Measurements from ENCODE around the gene LUZP2.

The LUZP2 gene

DNA sequence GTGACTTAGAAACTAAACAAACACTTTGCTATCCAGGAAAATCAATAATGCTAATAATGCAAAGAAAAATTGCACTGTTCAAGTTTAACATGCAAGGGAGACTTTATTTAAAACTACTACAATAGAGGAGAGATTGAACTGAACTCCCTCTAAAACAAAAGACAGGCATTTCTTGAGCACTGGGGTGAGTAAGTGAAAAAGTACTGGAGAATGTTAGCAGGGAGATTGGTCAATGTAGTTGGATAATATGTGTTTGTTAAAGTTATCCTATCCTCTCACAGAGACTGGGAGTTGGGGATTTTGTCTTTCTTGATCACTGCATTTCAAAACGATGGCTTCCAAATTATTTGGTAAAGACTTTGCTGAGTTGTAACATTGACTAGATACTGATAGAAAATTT is 77.6 kb downstream of the LUZP2 start:
- no peak for DNase-seq (ENCODE audit: low spot score)
- POLR2A ChIA-PET (ENCODE audit: low non-redundant PET), result no interaction called here
- no peak overlapping the region for H3K27ac ChIP-seq
- TF ChIP-seq, protein P1, sequence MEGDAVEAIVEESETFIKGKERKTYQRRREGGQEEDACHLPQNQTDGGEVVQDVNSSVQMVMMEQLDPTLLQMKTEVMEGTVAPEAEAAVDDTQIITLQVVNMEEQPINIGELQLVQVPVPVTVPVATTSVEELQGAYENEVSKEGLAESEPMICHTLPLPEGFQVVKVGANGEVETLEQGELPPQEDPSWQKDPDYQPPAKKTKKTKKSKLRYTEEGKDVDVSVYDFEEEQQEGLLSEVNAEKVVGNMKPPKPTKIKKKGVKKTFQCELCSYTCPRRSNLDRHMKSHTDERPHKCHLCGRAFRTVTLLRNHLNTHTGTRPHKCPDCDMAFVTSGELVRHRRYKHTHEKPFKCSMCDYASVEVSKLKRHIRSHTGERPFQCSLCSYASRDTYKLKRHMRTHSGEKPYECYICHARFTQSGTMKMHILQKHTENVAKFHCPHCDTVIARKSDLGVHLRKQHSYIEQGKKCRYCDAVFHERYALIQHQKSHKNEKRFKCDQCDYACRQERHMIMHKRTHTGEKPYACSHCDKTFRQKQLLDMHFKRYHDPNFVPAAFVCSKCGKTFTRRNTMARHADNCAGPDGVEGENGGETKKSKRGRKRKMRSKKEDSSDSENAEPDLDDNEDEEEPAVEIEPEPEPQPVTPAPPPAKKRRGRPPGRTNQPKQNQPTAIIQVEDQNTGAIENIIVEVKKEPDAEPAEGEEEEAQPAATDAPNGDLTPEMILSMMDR (conservative IDR thresholded peaks at IDR 0.05; ENCODE audit: low read depth), result no peak
- CTCF ChIA-PET, result no interaction called here

DNA sequence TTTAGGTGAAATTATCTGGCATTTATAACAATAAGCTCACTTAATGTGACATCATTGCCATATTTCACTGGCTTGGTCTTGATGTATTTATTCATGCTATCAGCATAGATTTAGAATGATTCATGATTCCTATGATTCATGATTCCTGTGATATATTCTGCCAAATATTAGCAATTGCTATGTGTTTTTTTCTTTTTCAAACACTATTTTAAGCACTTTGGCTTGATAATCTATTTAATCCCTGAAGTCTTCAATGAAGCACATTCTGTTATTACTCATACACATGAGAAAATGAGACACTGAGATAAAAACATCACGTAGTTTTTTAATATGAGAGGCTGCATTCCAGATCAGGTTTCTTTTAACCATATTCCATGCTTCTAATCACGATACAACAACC is 78.5 kb downstream of the LUZP2 start:
- CTCF ChIA-PET, result no interaction called here
- DNase-seq (ENCODE audit: low spot score), result peak; percentile 49

DNA sequence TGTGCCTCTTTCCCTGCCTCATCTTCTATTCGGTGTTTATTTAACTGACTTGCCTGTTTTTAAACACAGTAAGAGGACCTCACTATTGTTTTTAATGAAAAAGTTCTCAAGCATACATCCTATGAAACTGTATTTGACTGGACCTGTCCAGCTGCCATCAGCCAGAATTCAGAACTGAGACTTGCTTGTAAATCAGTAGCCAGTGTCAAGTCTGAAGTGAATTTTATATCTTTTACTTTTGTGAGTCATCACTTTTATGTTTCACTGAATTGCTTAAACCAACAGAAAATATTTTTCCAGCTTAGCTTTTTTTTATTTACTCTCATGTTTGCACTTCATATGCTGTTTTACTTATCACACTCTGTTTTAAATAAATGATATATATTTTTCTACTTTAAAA is 88.3 kb downstream of the LUZP2 start:
- ChIA-PET POLR2A (ENCODE audit: low non-redundant PET) (no interaction called here), CTCF (no interaction called here)
- no peak for DNase-seq (ENCODE audit: low spot score)
- H3K27ac ChIP-seq, result no peak overlapping the region
- TF ChIP-seq, protein P1 (conservative IDR thresholded peaks at IDR 0.05; ENCODE audit: low read depth), result no peak

More for the DNA sequence above, 78.5 kb downstream of the LUZP2 start:
- H3K27ac ChIP-seq, result no peak overlapping the region
- TF ChIP-seq, protein P1 (conservative IDR thresholded peaks at IDR 0.05; ENCODE audit: low read depth), result no peak
- POLR2A ChIA-PET (ENCODE audit: low non-redundant PET), result no interaction called here

DNA sequence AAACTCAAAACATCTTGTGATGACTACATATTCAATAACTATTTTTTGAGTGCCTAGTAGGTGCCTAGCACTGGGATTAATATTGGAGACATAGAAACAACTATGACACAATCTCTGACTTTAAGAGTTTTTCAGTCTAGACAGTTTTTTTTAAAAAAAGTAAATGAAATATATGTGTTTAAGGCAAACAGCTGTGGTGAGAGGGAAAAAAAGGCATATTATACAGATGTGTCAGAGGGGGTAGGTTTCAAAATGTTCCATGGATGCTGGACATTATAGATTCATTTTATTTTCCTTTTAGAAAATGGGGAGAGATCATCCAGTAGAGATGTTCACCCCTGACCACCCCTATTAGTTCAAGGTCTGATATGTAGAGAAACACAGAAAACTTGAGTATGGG is 90.8 kb downstream of the LUZP2 start:
- TF ChIP-seq, protein P1 (conservative IDR thresholded peaks at IDR 0.05; ENCODE audit: low read depth), result no peak
- H3K27ac ChIP-seq, result no peak overlapping the region
- DNase-seq (ENCODE audit: low spot score), result no peak
- ChIA-PET CTCF (no interaction called here), POLR2A (ENCODE audit: low non-redundant PET) (no interaction called here)

DNA sequence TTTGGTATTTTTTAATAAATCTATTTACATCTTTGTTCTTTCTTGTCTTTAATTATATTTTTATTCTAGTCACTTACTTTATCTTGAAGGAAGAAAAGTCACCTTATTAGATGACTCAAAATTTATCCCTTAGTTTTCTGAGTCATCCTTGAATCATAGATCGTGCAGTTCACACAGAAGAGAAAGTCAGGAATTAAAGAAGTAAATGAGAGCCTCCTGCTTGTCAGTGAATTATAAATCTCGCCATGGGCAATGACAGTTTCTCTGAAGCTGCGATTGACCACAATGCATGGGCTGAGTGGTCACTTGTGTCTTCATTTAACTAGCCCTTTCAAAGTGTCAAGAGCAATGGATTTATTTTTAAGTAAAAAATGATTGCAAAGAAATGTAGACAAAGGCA is 91.2 kb downstream of the LUZP2 start:
- H3K27ac ChIP-seq, result no peak overlapping the region
- peak; percentile 41 for DNase-seq (ENCODE audit: low spot score)
- TF ChIP-seq, protein P1 (conservative IDR thresholded peaks at IDR 0.05; ENCODE audit: low read depth), result no peak
- CTCF ChIA-PET, result no interaction called here
- POLR2A ChIA-PET (ENCODE audit: low non-redundant PET), result no interaction called here

DNA sequence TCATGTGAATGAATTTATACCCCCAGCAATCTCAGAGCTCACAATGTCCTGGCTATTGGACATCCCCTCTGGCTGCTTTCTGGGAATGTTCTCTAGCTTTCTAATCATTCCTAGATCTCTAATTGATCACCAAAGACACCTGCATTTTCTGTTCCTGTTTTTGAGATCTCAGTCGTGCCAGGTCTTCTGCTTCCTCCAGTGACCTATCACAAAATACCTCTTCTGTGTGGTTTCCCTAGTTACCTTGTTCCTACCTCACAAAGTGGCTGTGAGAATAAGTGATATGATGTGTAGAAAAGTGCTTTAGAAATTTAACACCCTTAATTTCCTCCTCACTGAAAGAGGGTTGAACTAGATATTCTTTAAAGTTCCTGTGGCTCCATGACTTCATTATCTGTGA is 92.2 kb downstream of the LUZP2 start:
- POLR2A ChIA-PET (ENCODE audit: low non-redundant PET), result no interaction called here
- no peak for DNase-seq (ENCODE audit: low spot score)
- no peak overlapping the region for H3K27ac ChIP-seq
- TF ChIP-seq, protein P1 (conservative IDR thresholded peaks at IDR 0.05; ENCODE audit: low read depth), result no peak
- CTCF ChIA-PET, result no interaction called here

DNA sequence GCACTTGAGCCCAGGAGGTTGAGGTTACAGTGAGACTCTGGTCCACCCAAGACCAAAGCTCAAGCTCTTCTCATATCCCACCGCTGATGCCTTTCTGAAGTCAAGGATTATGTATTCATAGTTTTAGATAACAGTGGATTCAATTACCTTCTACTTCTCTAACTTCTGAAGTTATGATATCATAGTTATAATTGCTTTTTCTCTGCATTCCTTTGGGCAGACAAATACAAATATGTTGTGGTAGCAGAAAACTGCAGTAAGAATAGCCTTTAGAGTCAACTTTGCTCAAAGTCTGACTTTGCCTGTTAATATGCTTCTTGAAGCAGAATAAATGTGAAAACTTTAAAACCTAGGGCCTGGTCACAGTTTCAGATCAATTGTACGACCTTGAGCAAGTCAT is 94.4 kb downstream of the LUZP2 start:
- no peak for DNase-seq (ENCODE audit: low spot score)
- H3K27ac ChIP-seq, result no peak overlapping the region
- ChIA-PET POLR2A (ENCODE audit: low non-redundant PET) (no interaction called here), CTCF (no interaction called here)
- TF ChIP-seq, protein P1 (conservative IDR thresholded peaks at IDR 0.05; ENCODE audit: low read depth), result no peak

Data from RWPE1 (cell line).